Fibroblast of skin of abdomen (primary cell): Measurements from ENCODE around the gene MTHFD1L. TPM values are rescaled to one million over a fixed set of nuclear protein-coding genes. Genes with fewer than 3 reads are reported as not detected.
"Not testable (repeated sequence)": the region's sequence is repeated elsewhere in the genome, so short reads cannot be mapped to it uniquely, and the experiment has no call there.

ENCODE experiments used
- DNase-seq: peaks from one replicate; pipeline ENCODE4 v3.0.0-alpha.2; 2013
- polyA plus RNA-seq, 2 experiments: library from polyadenylated mRNA; unstranded; fragments of 120-200 nt; gene quantifications; one replicate each; pipeline ENCODE4 v1.2.1, GENCODE V29; 2013; ENCODE audit not compliant: insufficient read length in 2 of 2

The MTHFD1L gene
- polyA plus RNA-seq (2013, experiment 1 of 2; ENCODE audit: insufficient read length), result 105 TPM
- 100 TPM for polyA plus RNA-seq (2013, experiment 2 of 2; ENCODE audit: insufficient read length)

DNA sequence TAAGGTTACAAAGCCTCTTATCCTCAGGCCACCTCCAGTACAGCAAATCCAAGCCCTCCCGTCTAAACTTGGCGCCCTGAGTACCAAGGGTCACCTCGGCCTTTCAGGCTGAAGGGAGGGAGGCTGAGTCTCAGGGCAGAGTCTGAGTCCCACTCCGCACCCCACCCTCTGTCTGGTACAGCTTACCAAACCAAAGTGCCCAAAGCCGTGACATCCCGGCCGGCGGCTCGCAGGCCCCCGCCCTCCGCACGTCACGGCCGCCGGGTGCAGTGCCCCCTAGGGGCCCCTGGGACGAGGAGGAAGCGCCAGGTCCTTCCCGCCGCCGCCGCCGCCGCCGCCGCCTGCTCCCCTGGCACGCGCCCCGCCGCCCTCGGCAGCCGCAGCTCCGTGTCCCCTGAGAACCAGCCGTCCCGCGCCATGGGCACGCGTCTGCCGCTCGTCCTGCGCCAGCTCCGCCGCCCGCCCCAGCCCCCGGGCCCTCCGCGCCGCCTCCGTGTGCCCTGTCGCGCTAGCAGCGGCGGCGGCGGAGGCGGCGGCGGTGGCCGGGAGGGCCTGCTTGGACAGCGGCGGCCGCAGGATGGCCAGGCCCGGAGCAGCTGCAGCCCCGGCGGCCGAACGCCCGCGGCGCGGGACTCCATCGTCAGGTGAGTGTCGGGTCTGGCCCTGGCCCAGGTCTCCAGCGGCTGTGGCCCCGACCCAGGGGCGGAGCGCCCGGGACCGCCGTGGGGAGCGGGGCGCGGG is at the start of gene MTHFD1L:
Gene MTHFD1L (plus strand): TSS at position 297 of the 741 bp plus-strand sequence. CDS start 121 bp downstream, at position 418.
- DNase-seq, result peak; percentile 90

DNA sequence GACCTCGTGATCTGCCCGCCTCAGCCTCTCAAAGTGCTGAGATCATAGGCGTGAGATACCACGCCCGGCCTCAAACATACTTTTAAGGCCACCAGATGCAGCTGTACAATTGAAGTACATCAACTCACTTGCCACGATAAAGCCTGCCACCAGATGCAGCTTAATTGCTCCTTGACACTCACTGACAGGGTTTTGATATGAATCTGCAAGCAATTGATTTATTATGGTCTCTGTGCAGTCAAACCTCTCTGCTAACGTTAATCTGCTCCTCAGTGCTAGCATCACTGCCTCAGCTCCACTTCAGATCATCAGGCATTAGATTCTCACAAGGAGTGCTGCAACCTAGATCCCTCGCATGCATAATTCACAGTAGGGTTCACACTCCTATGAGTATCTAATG is 48.9 kb upstream of the MTHFD1L start:
- not testable (repeated sequence) for DNase-seq

DNA sequence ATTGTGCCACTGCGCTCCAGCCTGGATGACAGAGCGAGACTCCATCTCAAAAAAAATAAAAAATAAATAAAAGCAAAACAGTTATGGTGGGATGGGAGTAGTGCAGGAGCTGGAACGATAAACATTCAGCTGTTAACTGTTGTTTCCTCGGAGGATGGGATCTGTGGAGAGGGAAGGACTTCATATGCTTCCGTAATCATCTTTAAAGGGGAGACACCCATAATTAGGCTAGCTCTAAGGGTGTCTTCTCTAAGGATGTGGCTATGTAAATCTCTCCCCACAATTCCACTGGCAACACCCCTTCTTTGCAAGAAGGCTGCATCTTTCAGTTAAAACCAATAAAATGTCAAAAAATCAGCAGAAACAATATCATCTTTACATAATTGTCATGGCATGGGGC is 42.6 kb upstream of the MTHFD1L start:
- no peak for DNase-seq

DNA sequence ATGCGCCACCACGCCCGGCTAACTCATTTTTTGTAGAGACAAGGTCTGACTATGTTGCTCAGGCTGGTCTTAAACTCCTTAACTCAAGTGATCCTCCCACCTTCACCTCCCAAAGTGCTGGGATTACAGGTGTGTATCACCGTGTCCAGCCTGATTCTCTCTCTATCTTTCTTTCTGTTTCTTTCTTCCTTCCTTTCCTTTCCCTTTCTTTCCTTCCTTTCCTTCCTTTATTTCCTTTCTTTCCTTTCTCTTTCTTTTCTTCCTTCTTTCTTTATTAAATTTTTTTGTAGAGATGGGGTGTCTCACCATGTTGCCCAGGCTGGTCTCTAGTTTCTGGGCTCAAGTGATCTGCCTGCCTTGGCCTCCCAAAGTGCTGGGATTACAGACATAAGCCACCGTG is 38.7 kb upstream of the MTHFD1L start:
- DNase-seq, result no peak

DNA sequence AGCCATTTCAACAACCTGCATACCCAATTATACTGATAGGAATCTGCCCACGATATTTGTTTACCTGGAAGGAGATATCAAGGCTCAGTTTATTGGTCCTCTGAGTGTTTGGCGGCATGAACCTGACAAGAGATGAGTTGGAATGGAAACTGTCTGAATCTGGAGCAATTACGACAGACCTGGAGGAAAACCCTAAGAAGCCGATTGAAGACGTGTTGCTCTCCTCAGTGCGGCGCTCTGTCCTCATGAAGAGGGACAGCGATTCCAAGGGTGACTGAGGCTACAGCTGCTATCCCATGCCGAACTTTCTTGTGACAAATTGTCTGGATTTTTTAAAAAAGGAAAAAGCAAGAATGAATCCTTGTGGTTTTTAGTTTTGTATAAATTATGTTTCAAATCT is 37.4 kb upstream of the MTHFD1L start:
- not testable (repeated sequence) for DNase-seq

DNA sequence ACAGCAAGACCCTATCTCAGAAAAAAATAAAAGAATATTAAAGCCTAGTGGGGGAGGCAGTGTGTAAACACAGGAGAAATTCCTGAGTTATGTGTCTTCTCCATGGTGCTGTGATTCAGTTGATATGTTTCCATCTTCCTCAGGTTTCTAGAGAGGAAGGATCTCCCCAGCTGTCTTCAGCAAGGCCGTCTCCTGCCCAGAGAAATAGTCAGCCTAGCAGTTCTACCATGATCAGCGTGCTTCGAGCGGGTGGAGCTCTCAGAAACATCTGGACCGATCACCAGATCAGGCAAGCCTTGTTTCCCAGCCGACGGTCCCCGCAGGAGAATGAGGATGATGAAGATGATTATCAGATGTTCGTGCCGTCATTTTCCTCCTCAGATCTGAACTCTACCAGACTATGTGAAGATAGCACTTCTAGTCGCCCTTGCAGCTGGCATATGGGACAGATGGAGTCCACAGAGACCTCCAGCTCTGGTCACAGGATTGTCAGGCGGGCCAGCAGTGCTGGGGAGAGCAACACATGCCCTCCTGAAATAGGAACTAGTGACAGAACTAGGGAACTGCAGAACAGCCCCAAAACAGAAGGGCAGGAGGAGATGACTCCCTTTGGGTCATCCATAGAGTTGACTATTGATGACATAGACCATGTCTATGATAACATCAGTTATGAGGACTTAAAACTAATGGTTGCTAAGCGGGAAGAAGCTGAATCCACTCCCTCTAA is 34.9 kb upstream of the MTHFD1L start:
- peak; percentile 61 for DNase-seq

DNA sequence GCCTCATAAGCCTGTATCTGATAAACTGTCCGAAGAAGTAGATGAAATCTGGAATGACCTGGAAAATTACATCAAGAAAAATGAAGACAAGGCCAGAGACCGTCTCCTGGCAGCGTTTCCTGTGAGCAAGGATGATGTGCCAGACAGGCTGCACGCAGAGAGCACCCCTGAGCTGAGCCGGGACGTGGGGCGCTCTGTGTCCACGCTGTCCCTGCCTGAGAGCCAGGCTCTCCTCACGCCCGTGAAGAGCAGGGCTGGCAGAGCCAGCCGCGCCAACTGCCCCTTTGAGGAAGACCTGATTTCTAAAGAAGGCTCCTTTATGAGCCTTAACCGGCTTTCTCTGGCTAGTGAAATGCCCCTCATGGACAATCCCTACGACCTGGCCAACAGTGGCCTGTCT is 33.9 kb upstream of the MTHFD1L start:
- DNase-seq, result no peak

DNA sequence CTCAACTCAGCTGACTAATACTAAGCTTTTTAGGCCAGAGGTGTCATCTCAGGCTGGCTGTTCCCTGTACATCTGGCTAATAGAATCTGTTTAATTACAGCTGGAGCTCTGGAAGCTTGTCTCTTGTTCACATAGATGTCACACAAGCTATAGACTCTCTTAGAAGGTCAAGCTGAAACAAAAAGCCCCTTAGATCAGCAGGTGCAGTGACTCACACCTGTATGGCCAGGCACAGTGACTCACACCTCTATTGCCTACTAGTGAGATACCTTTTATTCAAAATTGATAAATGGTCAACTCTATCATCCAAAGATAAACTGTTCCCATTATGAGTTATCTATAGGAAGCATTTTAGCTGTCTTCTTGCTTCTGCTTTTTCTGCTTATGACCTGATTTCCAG is 29.9 kb upstream of the MTHFD1L start:
- no peak for DNase-seq

DNA sequence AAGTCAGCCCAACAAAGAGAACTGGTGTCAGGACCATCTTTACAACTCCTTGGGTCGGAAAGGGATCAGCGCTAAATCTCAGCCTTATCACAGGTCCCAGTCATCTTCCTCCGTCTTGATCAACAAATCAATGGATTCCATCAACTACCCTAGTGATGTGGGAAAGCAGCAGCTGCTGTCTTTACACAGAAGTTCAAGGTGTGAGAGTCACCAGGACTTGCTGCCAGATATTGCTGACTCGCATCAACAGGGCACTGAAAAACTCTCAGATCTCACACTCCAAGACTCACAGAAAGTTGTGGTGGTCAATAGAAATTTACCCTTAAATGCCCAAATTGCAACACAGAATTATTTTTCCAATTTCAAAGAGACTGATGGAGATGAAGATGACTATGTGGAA is 25.3 kb upstream of the MTHFD1L start:
- DNase-seq, result no peak

DNA sequence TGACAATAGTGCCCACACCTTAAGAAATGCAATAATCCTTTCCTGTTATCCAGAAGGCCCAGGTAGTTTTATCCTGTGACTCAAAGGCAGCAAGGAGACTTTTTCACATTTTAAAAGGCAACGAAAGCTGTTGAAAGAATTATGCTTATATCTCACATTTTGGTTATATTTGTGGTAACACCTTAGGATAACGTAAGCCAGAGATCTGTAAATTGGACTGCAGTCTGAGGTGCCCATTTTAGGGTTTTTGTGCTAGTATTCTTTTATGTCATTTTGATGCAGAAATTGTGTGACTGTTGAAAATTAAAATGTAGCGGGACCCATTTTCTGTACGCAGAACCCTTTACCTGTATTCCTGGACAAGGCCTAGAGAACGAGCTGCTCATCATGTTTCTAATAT is 24.3 kb upstream of the MTHFD1L start:
- no peak for DNase-seq

DNA sequence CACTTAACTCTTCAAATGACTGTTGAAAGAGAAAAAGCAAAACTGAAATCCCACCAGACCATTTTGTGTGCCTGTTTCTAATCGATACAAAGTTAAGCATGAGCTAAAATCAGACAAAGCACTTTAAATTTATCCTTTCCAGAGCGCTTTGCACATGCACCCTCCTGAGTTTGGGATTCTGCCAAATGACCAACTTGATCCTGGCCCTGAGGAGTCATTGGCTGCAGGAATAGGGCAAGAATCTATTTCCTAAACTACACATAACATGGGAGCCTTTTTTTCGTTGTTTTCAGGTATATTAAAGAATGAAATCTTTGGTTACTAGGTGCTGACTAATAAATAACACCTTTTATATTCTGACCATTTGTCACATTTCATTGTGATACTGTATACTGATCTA is 23.8 kb upstream of the MTHFD1L start:
- no peak for DNase-seq

DNA sequence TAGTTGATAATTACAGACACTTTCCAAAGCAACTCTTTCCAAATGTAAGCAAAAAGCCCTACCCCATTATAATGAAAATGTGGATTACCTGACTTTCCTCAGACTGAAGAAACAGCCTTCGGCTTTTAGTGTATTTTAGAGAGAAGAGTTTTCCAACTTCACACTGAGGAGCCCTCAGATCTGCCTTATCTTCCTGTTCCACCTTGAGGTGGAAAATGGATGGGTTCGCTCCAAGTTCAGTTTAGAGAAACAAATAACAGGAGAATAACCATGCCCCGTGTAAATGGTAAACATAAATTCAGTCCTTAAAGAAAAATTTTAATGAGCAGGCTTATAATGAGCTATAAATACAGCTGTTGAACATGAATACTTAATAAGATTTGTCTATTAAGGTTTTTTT is 21.1 kb upstream of the MTHFD1L start:
- no peak for DNase-seq

DNA sequence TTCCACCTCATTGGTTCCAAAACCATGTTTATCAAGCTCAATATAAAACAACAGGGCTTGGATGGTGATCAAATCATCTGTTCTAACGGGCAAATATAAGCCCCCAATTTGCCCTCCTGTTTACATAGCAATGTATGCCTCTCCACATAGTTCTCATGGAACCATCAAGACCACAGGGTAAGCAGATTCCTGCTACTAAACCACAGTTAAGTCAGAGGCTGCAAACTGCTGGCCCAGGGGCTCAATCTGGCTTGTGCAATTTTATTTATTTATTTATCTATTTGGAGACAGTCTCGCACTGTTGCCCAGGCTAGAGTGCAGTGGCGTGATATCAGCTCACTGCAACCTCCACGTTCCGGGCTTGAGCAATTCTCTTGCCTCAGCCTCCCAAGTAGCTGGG is 18.9 kb upstream of the MTHFD1L start:
- no peak for DNase-seq

DNA sequence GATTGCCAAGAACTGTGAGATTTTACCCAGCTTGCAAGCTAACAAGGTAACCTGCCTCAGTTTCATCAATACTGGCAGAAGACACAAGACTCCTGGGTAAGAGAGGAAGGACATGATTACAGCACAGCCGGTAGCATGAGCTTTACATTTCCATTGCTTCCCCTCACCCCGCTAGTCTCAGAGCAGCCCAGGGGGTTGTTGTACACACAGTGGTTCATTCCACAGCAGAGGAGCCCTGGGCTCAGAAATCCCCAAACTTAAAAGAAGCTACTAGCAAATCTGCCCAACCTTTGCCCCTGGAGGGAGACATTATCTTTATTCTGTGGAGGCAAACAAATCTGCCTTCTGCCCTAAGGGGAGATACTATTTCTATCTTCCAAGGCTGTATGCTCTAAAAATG is 17.1 kb upstream of the MTHFD1L start:
- DNase-seq, result no peak

DNA sequence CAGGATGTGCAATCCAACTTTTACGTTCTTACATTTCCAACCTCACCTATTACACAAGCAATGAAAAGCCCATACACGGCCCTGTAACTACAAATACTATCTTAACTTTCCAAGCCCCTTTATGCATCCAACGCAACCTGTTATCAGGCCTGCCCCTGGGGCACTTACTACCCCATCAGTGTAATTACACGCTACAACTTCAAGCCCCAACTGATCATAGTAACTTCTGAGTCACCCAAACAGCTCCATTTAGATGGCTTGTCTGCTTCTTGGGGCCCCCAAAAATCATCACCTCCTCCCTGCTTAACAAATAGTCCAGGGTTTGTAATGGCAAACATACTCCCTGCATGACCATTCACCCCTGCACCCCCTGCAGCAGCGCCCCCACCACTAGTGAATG is 11.1 kb upstream of the MTHFD1L start:
- not testable (repeated sequence) for DNase-seq

DNA sequence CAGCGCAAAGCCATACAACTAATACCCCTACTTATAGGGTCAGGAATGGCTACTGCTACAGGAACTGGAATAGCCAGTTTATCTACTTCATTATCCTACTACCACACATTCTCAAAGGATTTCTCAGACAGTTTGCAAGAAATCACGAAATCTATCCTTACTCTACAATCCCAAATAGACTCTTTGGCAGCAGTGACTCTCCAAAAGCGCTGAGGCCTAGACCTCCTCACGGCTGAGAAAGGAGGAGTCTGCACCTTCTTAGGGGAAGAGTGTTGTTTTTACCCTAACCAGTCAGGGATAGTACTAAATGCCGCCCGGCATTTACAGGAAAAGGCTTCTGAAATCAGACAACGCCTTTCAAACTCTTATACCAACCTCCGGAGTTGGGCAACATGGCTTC is 10.3 kb upstream of the MTHFD1L start:
- DNase-seq, result not testable (repeated sequence)

DNA sequence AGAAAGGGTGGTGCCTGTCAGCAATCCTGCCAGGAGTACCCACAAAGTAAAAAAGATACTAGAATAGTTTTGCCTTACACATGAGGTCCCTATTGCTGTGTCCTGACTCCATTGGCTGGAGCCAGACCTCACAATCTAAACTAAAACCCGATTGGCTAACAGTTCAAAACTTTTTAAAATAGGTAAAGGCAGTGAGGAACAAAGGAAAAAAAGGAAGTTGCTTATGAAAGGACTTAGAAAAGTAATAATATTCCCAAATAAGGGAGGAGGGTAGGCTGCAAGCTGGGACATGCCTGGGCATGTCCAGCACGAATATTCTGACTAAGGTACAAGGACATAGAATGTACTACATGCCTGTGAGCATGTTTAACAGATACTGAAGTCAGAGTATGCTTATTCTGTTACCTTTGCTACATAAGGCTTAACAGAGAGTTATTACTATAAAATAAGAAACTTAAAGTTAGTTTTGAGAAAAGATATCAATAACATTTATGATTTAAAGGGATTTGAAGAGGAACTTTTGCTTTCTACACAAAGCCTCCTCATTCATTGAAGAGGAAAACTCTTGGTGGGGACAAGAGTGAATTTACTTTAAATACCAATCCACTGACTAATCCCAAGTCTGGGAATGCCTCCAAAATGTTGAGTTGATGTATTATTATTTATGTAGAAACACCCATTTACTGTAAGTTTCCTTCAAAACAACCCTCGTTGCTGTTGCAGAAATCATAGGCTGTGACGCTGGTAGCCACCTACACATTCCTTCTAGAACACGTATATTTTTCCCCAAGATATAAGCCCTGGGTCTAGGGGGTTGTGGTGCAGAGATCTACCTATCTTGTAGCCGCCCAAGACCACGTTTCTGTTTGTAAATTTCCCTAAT is 8.2 kb upstream of the MTHFD1L start:
- DNase-seq, result peak; percentile 99

DNA sequence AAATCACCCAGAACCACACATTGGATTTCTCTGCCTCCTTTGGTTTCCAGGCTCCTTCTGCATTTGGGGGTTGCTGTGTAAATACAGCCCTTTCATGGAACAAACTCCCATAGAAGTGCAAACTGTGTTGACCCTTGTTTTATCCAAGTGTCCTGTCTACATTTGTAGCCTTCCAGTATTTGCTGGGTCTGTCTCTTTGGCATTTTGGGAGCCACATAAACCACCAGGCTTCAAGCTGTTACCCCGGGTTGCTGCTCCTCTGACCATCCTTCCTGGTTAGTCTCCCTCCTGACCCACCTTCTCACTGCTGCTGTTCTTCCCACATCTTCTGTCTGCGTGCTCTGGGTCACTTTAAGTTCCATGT is 7.6 kb upstream of the MTHFD1L start:
- DNase-seq, result no peak

DNA sequence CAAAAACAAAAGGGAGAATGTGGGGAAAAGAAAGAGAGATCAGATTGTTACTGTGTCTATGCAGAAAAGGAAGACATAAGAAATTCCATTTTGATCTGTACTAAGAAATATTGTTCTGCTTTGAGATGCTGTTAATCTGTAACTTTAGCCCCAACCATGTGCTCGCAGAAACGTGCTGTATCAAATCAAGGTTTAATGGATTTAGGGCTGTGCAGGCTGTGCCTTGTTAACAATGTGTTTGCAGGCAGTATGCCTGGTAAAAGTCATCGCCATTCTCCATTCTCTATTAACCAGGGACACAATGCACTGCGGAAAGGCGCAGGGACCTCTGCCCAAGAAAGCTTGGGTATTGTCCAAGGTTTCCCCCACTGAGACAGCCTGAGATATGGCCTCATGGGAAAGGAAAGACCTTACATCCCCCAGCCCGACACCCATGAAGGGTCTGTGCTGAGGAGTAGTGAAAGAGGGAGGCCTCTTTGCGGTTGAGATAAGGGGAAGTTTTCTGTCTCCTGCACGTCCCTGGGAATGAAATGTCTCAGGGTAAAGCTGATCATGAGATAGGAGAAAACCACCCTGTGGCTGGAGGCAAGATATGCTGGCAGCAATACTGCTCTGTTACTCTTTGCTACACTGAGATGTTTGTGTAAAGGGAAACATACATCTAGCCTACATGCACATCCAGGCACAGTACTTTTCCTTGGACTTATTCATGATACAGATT is 3.9 kb upstream of the MTHFD1L start:
- not testable (repeated sequence) for DNase-seq

DNA sequence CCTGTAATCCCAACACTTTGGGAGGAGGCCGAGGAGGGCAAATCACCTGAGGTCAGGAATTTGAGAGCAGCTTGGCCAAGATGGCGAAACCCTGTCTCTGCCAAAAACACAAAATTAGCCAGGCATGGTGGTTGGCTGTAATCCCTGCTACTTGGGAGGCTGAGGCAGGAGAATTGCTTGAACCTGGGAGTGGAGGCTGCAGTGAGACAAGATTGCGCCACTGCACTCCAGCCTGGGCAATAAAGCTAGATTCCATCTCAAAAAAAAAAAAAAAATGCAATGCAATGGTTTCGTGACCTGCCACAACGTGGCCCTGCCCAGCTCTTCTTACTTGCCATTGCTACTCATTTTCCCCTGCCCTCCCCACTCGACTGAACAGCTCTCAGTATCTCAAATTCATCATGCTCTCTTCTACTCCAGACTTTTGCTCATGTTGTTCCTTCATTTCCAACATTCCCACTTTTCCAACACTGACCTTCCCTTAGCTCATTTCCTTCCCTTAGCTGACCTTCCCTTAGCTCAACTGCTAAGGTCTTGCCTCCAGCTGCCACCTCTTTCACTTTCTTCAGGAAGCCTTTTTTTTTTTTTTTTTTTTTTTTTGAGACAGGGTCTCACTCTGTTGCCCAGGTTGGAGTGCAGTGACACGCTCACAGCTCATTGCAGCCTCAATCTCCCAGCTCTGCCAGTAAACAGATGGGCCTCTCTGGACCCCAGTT is 2.1 kb upstream of the MTHFD1L start:
- DNase-seq, result no peak

DNA sequence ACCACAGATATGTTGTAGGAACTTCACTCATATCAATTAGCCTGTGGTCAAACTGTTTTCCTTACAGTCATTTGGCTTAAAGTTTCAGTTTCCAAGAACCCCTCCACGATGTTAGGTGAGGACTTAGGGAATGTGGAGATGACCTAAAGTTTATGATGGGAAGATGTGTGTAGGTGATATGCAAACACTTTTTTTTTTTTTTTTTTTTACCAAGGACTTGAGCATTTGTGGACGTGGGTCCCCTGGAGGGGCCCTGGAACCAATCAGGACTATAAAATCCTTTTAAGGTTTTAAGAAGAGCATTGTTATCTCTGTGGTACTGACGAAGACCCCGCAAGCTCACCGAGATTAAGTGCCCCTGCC is 478 bp upstream of the MTHFD1L start:
- DNase-seq, result no peak
